Measurements from ENCODE around the gene GORAB. TPM values are rescaled to one million over a fixed set of nuclear protein-coding genes. Genes with fewer than 3 reads are reported as not detected.

The GORAB gene, protein sequence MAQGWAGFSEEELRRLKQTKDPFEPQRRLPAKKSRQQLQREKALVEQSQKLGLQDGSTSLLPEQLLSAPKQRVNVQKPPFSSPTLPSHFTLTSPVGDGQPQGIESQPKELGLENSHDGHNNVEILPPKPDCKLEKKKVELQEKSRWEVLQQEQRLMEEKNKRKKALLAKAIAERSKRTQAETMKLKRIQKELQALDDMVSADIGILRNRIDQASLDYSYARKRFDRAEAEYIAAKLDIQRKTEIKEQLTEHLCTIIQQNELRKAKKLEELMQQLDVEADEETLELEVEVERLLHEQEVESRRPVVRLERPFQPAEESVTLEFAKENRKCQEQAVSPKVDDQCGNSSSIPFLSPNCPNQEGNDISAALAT
- 16.2 to 22.6 TPM (median 16.9 TPM) in 3 replicates for total RNA-seq
- long read RNA-seq, transcript GORAB-202 (5 exons, 2,189 nt): major isoform, 12 of 27 reads
- long read RNA-seq, partial matches to known transcripts: 0 of 27 reads
- long read RNA-seq, other reads (novel, unspliced or antisense): 15 of 27 reads

DNA sequence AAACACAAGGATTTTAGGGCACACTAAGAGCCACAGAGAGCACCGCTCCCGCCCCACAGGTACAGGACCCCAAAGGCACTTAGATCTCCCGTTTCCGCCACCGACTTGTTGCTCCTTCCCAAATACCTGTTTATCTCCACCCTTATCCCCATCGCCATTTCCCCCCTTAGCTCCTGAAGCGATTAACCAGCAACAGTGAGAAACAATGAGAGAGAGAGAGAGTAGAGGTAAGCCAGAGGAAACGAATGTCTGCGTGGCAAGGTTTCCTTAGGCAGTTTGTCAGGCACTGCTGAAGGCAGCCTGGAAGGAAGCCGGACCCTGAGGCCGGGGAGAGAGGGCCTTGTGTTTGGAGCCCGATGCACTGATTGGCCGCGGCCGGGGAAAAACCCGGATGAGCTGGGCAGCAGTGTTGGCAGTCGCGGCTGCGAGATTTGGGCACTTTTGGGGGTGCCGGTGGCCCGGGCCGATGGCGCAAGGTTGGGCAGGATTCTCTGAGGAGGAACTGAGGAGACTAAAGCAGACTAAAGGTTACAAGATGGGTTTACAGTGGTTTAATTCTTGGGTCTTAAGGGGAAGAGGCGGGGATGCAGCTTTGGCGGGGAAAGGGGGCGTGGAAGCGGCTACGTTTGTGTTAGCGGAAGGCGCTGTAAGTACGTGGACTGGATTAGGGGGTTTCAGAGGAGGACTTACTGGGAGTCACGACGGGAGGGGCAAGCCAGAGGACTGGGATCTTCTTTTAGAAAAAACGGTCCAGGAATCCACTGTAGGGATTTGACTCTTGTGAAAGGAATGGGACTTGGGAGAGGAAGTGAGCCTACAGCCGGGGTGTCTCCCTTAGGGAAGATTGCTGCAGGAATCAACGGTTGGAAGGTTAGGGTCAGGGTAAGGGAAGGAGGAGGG, at the start of gene GORAB:
Gene GORAB (plus strand): TSS at position 409 of the 900 bp plus-strand sequence. CDS start 58 bp downstream, at position 467.
- Mint-ChIP-seq H3K4me1 (ENCODE audit: low read depth) (peaks cover 31% of the 10 kb centered on the region), H3K4me3 (ENCODE audit: unreplicated experiment) (no peak within 1 kb of the TSS), H3K27ac (ENCODE audit: unreplicated experiment) (no peak within 1 kb of the TSS), H3K27me3 (ENCODE audit: low read depth) (no peaks in the 10 kb centered on the region), H3K9me3 (ENCODE audit: low read depth) (peaks cover 3% of the 10 kb centered on the region), H3K36me3 (ENCODE audit: low read depth) (peaks cover under 1% of the 10 kb centered on the region)
- DNase-seq (ENCODE audit: low spot score): peak; percentile 95
- TF ChIP-seq, protein P1, sequence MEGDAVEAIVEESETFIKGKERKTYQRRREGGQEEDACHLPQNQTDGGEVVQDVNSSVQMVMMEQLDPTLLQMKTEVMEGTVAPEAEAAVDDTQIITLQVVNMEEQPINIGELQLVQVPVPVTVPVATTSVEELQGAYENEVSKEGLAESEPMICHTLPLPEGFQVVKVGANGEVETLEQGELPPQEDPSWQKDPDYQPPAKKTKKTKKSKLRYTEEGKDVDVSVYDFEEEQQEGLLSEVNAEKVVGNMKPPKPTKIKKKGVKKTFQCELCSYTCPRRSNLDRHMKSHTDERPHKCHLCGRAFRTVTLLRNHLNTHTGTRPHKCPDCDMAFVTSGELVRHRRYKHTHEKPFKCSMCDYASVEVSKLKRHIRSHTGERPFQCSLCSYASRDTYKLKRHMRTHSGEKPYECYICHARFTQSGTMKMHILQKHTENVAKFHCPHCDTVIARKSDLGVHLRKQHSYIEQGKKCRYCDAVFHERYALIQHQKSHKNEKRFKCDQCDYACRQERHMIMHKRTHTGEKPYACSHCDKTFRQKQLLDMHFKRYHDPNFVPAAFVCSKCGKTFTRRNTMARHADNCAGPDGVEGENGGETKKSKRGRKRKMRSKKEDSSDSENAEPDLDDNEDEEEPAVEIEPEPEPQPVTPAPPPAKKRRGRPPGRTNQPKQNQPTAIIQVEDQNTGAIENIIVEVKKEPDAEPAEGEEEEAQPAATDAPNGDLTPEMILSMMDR (IDR thresholded peaks at IDR 0.05): no peak

DNA sequence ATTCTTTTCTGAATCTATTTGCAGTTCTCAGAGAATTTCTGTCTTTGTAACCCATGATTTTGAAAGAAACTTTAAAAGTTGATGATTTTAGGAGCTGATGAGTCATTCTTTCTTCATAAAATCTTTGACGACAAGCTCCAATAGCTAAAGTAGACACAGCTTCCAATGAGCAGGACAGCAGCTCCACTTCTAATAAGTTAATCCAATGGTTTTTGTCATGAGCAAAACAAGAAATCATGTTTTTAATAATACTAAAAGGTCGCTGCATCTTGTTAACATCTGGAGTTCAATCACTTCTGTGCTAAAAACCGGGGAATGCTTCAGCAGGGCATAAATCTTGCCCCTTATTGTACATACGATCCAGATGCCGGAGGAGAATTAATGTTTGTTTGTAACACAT, 48.9 kb upstream of the GORAB start:
- Mint-ChIP-seq H3K36me3 (ENCODE audit: low read depth) (peaks cover 6% of the 10 kb centered on the region), H3K27me3 (ENCODE audit: low read depth) (no peaks in the 10 kb centered on the region), H3K27ac (ENCODE audit: unreplicated experiment) (no peak overlapping the region), H3K4me1 (ENCODE audit: low read depth) (peaks cover 4% of the 10 kb centered on the region), H3K4me3 (ENCODE audit: unreplicated experiment) (no peak overlapping the region), H3K9me3 (ENCODE audit: low read depth) (peaks cover 27% of the 10 kb centered on the region)
- DNase-seq (ENCODE audit: low spot score): no peak
- TF ChIP-seq, protein P1 (IDR thresholded peaks at IDR 0.05): no peak

DNA sequence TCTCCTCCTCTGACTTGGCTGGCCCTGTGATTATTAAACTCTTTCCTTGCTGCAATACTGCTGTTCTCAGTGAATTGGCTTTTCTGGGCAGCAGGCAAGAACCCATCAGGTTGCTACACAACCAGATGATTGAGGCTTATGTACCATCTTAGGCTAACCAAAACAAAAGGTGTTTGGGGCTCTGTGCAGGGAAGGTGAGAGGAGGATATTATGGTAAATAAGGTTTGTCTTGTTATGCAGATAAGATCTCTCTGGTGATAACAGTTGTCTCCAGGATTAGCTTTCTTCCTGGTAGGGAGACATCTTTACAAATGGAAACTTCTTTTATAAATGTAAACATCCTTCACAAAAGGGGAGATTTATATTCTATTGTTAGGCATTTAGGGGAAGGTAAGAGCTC, 44.5 kb upstream of the GORAB start:
- TF ChIP-seq, protein P1 (IDR thresholded peaks at IDR 0.05): no peak
- Mint-ChIP-seq H3K4me1 (ENCODE audit: low read depth) (no peaks in the 10 kb centered on the region), H3K27me3 (ENCODE audit: low read depth) (no peaks in the 10 kb centered on the region), H3K4me3 (ENCODE audit: unreplicated experiment) (no peak overlapping the region), H3K27ac (ENCODE audit: unreplicated experiment) (no peak overlapping the region), H3K36me3 (ENCODE audit: low read depth) (no peaks in the 10 kb centered on the region), H3K9me3 (ENCODE audit: low read depth) (peaks cover 7% of the 10 kb centered on the region)
- no peak for DNase-seq (ENCODE audit: low spot score)

DNA sequence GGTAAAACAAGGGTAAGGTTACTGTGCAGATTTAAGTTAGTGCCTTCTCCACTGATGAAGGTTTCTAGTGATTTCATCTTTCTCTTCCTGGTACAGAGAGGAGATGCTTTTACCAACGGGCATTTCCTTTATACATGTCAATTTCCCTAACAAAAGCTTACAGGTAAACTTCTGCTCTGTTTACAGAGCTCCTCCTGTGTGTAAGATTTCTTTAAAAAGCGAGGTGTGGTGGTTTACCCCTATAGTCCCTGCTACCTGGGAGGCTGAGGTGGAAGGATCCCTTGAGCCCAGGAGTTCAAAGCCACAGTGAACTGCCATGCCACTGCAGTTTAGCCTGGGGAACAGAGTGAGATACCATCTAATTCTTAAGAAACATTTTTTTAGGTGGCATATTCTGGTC, 40.7 kb upstream of the GORAB start:
- Mint-ChIP-seq H3K9me3 (ENCODE audit: low read depth) (peaks cover 7% of the 10 kb centered on the region), H3K4me1 (ENCODE audit: low read depth) (peaks cover 18% of the 10 kb centered on the region), H3K27ac (ENCODE audit: unreplicated experiment) (no peak overlapping the region), H3K4me3 (ENCODE audit: unreplicated experiment) (no peak overlapping the region), H3K27me3 (ENCODE audit: low read depth) (no peaks in the 10 kb centered on the region), H3K36me3 (ENCODE audit: low read depth) (no peaks in the 10 kb centered on the region)
- DNase-seq (ENCODE audit: low spot score): no peak
- TF ChIP-seq, protein P1 (IDR thresholded peaks at IDR 0.05): no peak

DNA sequence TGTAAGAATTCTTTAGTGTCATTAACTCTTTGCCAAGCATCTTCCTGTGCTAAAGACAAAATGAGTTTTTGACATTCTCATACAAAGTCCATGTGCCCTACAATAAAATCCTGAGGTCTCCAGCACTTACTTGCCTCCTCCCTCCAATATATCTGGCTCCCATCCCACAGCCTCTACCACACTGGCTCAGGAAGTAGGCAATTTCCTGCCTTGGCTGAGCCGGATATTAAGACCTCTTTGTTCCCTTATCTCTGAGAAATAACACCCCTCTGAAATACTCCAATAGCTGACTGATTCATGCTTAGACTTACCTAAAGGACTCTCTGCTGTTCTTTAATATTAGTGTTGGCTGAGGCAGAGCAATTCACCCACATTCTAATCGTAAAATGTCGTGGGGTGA, 37.6 kb upstream of the GORAB start:
- Mint-ChIP-seq H3K4me3 (ENCODE audit: unreplicated experiment) (no peak overlapping the region), H3K9me3 (ENCODE audit: low read depth) (no peaks in the 10 kb centered on the region)

More for the DNA sequence above, 37.6 kb upstream of the GORAB start:
- peaks cover 22% of the 10 kb centered on the region for H3K4me1 Mint-ChIP-seq (ENCODE audit: low read depth)
- TF ChIP-seq, protein P1 (IDR thresholded peaks at IDR 0.05): no peak
- DNase-seq (ENCODE audit: low spot score): no peak
- H3K27ac Mint-ChIP-seq (ENCODE audit: unreplicated experiment): peak overlapping the region; percentile 22
- no peaks in the 10 kb centered on the region for H3K27me3 Mint-ChIP-seq (ENCODE audit: low read depth)
- H3K36me3 Mint-ChIP-seq (ENCODE audit: low read depth): no peaks in the 10 kb centered on the region
